H9 (cell line): ENCODE measurements around the gene ACACB. TPM values are rescaled to one million over a fixed set of nuclear protein-coding genes. Genes with fewer than 3 reads are reported as not detected.

Experiments
- DNase-seq: peaks from one replicate; pipeline ENCODE4 v3.0.0-alpha.2; 2017
- H2AFZ ChIP-seq: one replicate; pipeline ENCODE4 v1.6.1; 2013; ENCODE audit warnings: mild to moderate bottlenecking, low read length, control low read depth, moderate library complexity
- H2AK5ac ChIP-seq: 2 replicates; pipeline ENCODE4 v1.6.1; 2013; ENCODE audit warnings: low read length, control low read depth, mixed read lengths; ENCODE audit not compliant: insufficient read length
- H2BK120ac ChIP-seq: one replicate; pipeline ENCODE4 v1.6.1; 2013; ENCODE audit warnings: low read depth, mild to moderate bottlenecking, low read length, control low read depth, inconsistent platforms; ENCODE audit not compliant: poor library complexity, severe bottlenecking
- H2BK12ac ChIP-seq: 2 replicates; pipeline ENCODE4 v1.6.1; 2013; ENCODE audit warnings: low read length, control low read depth, mixed read lengths, low read depth; ENCODE audit not compliant: insufficient read length
- H2BK15ac ChIP-seq: 2 replicates; pipeline ENCODE4 v1.6.1; 2013; ENCODE audit warnings: low read depth, low read length, control low read depth
- H2BK20ac ChIP-seq: one replicate; pipeline ENCODE4 v1.6.1; 2013; ENCODE audit warnings: low read depth, mild to moderate bottlenecking, low read length, control low read depth, inconsistent platforms; ENCODE audit not compliant: poor library complexity, severe bottlenecking
- H2BK5ac ChIP-seq: 2 replicates; pipeline ENCODE4 v1.6.1; 2013; ENCODE audit warnings: low read length, control low read depth, mixed read lengths; ENCODE audit not compliant: insufficient read length
- H3K14ac ChIP-seq: 2 replicates; pipeline ENCODE4 v1.6.1; 2013; ENCODE audit warnings: low read length, control low read depth; ENCODE audit not compliant: insufficient read depth
- H3K18ac ChIP-seq: 2 replicates; pipeline ENCODE4 v1.6.1; 2013; ENCODE audit warnings: low read depth, mild to moderate bottlenecking, mixed read lengths, low read length, control low read depth; ENCODE audit not compliant: insufficient read length
- H3K23ac ChIP-seq: 2 replicates; pipeline ENCODE4 v1.6.1; 2013; ENCODE audit warnings: low read length, control low read depth, mixed read lengths, low read depth; ENCODE audit not compliant: insufficient read length
- H3K23me2 ChIP-seq: 2 replicates; pipeline ENCODE4 v1.6.1; 2013; ENCODE audit warnings: low read depth, mild to moderate bottlenecking, mixed read lengths, low read length, control low read depth; ENCODE audit not compliant: insufficient read length, poor library complexity, severe bottlenecking
- H3K27ac ChIP-seq: 2 replicates; pipeline ENCODE4 v1.5.1; 2013; ENCODE audit warnings: low read length, control low read depth, mixed read lengths, low read depth; ENCODE audit not compliant: insufficient read length
- H3K27me3 ChIP-seq: 2 replicates; pipeline ENCODE4 v1.6.1; 2013; ENCODE audit warnings: low read length, control low read depth, inconsistent platforms; ENCODE audit not compliant: insufficient read depth
- H3K4ac ChIP-seq: 2 replicates; pipeline ENCODE4 v1.6.1; 2013; ENCODE audit warnings: low read depth, mild to moderate bottlenecking, control low read depth, inconsistent platforms, low read length, moderate library complexity
- H3K4me1 ChIP-seq: 2 replicates; pipeline ENCODE4 v1.6.1; 2013; ENCODE audit warnings: low read length, control low read depth, inconsistent platforms; ENCODE audit not compliant: insufficient read depth
- H3K4me2 ChIP-seq: 2 replicates; pipeline ENCODE4 v1.6.1; 2013; ENCODE audit warnings: low read length, control low read depth, mixed read lengths; ENCODE audit not compliant: insufficient read length, insufficient read depth
- H3K56ac ChIP-seq: 2 replicates; pipeline ENCODE4 v1.6.1; 2013; ENCODE audit warnings: low read depth, mild to moderate bottlenecking, mixed read lengths, low read length, control low read depth; ENCODE audit not compliant: insufficient read length
- H3K79me1 ChIP-seq: 2 replicates; pipeline ENCODE4 v1.6.1; 2013; ENCODE audit warnings: low read depth, mild to moderate bottlenecking, moderate library complexity, low read length, control low read depth, inconsistent platforms; ENCODE audit not compliant: insufficient read depth, poor library complexity, severe bottlenecking
- H3K79me2 ChIP-seq: 2 replicates; pipeline ENCODE4 v1.6.1; 2013; ENCODE audit warnings: low read length, control low read depth, inconsistent platforms; ENCODE audit not compliant: insufficient read depth
- H3K9ac ChIP-seq: 2 replicates; pipeline ENCODE4 v1.6.1; 2013; ENCODE audit warnings: low read length, control low read depth, mixed read lengths; ENCODE audit not compliant: insufficient read length; ENCODE audit errors: extremely low read depth
- H3K9me3 ChIP-seq: one replicate; pipeline ENCODE4 v1.6.1; 2013; ENCODE audit warnings: low read depth, low read length, inconsistent platforms; ENCODE audit not compliant: control insufficient read depth
- H3T11ph ChIP-seq: one replicate; pipeline ENCODE4 v1.6.1; 2013; ENCODE audit warnings: mild to moderate bottlenecking, low read length, control low read depth, inconsistent platforms
- H4K20me1 ChIP-seq: one replicate; pipeline ENCODE4 v1.6.1; 2013; ENCODE audit not compliant: control insufficient read depth, insufficient read length, insufficient read depth
- H4K5ac ChIP-seq: 2 replicates; pipeline ENCODE4 v1.6.1; 2013; ENCODE audit warnings: low read depth, mild to moderate bottlenecking, mixed read lengths, low read length, control low read depth; ENCODE audit not compliant: insufficient read length
- H4K8ac ChIP-seq: replicated peaks from 2 replicates; pipeline ENCODE4 v1.6.1; 2013; ENCODE audit warnings: low read length, control low read depth, mixed read lengths, low read depth; ENCODE audit not compliant: insufficient read length
- H4K91ac ChIP-seq: 2 replicates; pipeline ENCODE4 v1.6.1; 2013; ENCODE audit warnings: low read depth, mild to moderate bottlenecking, moderate library complexity, mixed read lengths, low read length, control low read depth; ENCODE audit not compliant: insufficient read length
- H3K27ac Mint-ChIP-seq, 3 experiments: 2 replicates in 2 of 3; 3 replicates in 1 of 3; pipeline ENCODE4 v1.8.0; 2020 to 2021; ENCODE audit warnings: mixed read lengths in 3 of 3, mild to moderate bottlenecking in 1 of 3, moderate library complexity in 1 of 3
- H3K27me3 Mint-ChIP-seq: 2 replicates; pipeline ENCODE4 v1.8.0; 2021; ENCODE audit warnings: low read depth, mild to moderate bottlenecking, moderate library complexity, mixed read lengths
- H3K36me3 Mint-ChIP-seq, 3 experiments: 2 replicates in 2 of 3; 3 replicates in 1 of 3; pipeline ENCODE4 v1.8.0; 2020 to 2021; ENCODE audit warnings: low read depth in 3 of 3, mixed read lengths in 3 of 3; ENCODE audit not compliant: insufficient read depth in 1 of 3
- H3K4me1 Mint-ChIP-seq, 2 experiments: 2 replicates each; pipeline ENCODE4 v1.8.0; 2020; ENCODE audit warnings: mixed read lengths in 2 of 2
- H3K4me3 Mint-ChIP-seq, 2 experiments: 2 replicates in 1 of 2; 3 replicates in 1 of 2; pipeline ENCODE4 v1.8.0; 2020 to 2021; ENCODE audit warnings: mild to moderate bottlenecking in 2 of 2, mixed read lengths in 2 of 2, moderate library complexity in 1 of 2
- H3K9me3 Mint-ChIP-seq, 2 experiments: 2 replicates in 1 of 2; 3 replicates in 1 of 2; pipeline ENCODE4 v1.8.0; 2020; ENCODE audit warnings: mild to moderate bottlenecking in 2 of 2, mixed read lengths in 2 of 2, moderate library complexity in 1 of 2
- CTCF ChIP-seq: fragments of 200-600 bp; sonication (generic); conservative IDR thresholded peaks from 3 replicates; pipeline ENCODE4 v1.8.0; 2021; ENCODE audit warnings: antibody characterized with exemption, mild to moderate bottlenecking
- WGBS: extraction: QIAGEN DNeasy Blood & Tissue Kit; methylation state at CpG from one replicate; pipeline ENCODE4 v1.1.7; 2013; ENCODE audit warnings: missing lambda C conversion rate, low lambda C conversion rate, mixed read lengths; ENCODE audit not compliant: insufficient read length; ENCODE audit errors: extremely low coverage; 5-methylcytosine and 5-hydroxymethylcytosine counted together
- total RNA-seq: library from RNA; stranded (reverse); gene quantifications from 2 replicates; pipeline ENCODE4 v1.2.1, GENCODE V29; 2021

ACACB gene
- total RNA-seq, 1 experiment from 2014 or later = 14.2 TPM

GRCh38 chr12:109239179-109239578 is 122.8 kb downstream of the ACACB start:
- Histone ChIP-seq H2BK12ac (no peak overlapping the region), H4K5ac (no peak overlapping the region), H4K8ac (no peak overlapping the region), H3K4me2 (no peak overlapping the region), H3K79me2 (no peaks in the 10 kb centered on the region), H3K23me2 (no peaks in the 10 kb centered on the region), H2BK5ac (no peak overlapping the region), H2BK20ac (no peak overlapping the region), H3K18ac (no peak overlapping the region), H3K23ac (no peak overlapping the region), H3K9ac (no peak overlapping the region), H2AFZ (no peak overlapping the region), H3K14ac (no peak overlapping the region), H3K9me3 (no peaks in the 10 kb centered on the region), H4K20me1 (peaks cover 4% of the 10 kb centered on the region), H2BK120ac (no peak overlapping the region), H2BK15ac (no peak overlapping the region), H4K91ac (no peak overlapping the region), H3K27me3 (no peaks in the 10 kb centered on the region), H3T11ph (no peak overlapping the region), H2AK5ac (no peak overlapping the region), H3K4ac (no peak overlapping the region), H3K56ac (no peak overlapping the region), H3K27ac (no peak overlapping the region), H3K79me1 (no peaks in the 10 kb centered on the region), H3K4me1 (no peaks in the 10 kb centered on the region)
- H3K4me1 Mint-ChIP-seq = no peaks in the 10 kb centered on the region
- no peak for DNase-seq
- no peak overlapping the region; a peak in 1 of 7 replicates for H3K27ac Mint-ChIP-seq
- no peak overlapping the region for H3K4me3 Mint-ChIP-seq
- no CpG with 5 or more reads among the region's 4 CpGs for WGBS
- H3K36me3 Mint-ChIP-seq = peaks cover 0 to 36% (median 28%) of the 10 kb centered on the region in 3 experiments; a peak in 5 of 7 replicates
- H3K9me3 Mint-ChIP-seq = no peaks in the 10 kb centered on the region
- no peaks in the 10 kb centered on the region for H3K27me3 Mint-ChIP-seq
- no peak for TF ChIP-seq CTCF
